Activated T-helper 1 cell treated with anti-CD3 and anti-CD28 coated beads, Interleukin-2, amount 50 U/mL, for 16 hours (primary cell): ENCODE results near the gene NAALADL2.
"Not testable (repeated sequence)": the region's sequence is repeated elsewhere in the genome, so short reads cannot be mapped to it uniquely, and the experiment has no call there.

Experiments
- DNase-seq, 2 donors: peaks; one replicate each; pipeline ENCODE4 v3.0.0-alpha.2; 2020; ENCODE audit warnings: low read depth in 1 of 2, low spot score in 1 of 2

Gene NAALADL2

DNA sequence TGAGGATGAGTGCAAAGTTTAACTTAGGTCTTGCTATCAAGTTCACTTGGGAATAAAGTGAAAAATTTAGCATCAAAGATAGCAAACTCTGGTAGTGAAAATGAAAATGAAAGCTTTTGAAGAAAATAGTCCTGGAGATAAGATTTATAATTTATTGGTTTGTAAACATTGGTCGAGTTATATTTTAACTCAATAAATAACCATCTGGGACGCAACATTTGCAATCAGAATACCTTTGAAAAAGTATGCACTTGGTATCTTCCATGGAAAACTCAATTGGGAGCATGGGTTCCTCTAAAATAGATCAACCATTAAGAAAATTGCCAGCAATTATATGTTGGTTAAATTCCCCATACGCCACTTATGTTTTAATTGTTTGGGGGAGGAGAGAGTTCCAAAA, 209.5 kb downstream of the NAALADL2 start:
- DNase-seq: no peak

DNA sequence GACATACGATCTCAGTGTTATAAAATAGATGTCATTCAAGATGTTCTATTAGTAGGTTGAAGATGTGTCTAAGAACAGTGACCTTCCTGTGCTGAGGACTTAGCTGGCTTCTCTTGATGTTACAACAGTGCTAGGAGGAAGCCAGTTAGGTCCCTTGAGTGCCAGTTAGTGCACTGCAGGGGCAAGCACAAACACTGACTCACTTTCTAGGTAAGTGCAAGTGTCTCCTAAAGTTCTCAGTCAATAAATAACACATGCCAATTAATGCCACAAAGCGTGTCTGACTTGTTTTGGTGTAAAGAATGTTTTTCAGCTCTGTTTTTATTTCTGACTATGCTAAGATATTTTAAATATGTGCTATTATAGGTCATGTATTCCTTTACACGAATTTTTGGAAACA, 211.8 kb downstream of the NAALADL2 start:
- DNase-seq: no peak

DNA sequence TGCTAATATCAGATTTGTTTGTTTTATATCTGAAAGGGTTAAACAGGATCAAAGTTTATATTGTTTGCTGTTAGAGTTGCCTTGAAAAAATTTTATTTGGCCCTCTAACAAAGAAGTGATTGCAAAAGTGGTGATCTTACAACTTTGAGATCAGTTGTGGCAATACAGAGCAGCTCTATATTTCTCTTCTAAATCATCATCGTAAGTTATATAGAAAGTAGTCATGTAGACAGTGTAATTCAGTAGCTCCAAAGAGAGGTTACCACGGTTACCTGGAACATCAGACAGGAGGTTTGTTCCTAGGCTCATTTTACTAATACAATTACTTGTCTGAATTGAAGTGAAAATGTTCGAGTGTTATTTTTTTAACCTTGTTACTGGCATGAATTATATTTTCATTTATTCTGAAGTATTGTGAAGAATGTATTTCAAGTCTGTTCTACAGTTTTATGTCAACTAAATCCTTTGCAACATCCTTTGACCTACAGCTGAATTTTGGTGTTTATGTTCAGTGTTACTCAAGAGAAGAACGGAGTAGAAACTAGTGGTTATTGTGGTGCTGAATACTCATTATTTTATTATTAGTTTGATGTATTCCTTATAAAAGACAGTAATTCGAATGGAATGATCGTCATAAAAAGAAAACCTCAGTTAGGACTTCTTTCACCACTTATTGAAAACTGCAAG, 214.2 kb downstream of the NAALADL2 start:
- no peak for DNase-seq

DNA sequence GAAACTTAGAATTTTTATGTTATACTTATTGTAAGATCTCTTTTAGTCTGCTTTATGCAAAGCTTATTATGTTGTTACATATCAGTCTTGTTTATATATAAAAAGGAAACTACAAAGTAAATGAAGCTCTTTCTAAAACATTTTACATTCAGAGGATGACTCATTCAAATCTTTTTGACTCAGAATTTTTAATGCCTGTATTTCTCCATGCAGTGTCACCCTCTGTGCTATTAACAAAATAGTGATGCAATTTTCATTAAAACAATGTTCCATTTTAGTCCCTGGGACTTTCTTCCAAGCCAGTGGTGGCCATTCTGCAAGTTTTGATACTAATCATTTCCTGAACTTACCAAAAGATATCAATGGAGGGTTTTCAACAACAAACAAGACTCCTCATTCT, 216.1 kb downstream of the NAALADL2 start:
- no peak for DNase-seq

DNA sequence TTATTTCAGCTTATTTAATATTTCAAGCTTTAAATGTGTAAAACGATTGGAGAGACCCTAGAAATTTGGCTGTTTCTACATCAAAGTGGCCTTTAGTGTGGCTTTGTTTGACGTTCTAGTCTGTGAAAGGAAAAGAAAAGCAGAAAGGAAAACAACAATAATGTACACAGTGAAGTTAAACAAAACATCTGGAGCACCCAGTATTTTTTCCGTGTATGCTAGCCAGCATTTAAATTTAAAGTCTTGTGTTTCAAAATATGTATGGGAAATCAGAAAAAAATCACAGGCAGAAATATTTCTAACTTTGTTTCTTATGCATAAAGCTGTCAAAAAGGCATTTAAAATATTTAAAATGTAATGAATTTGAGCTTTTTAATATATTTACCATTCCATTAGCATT, 218.1 kb downstream of the NAALADL2 start:
- DNase-seq: no peak

DNA sequence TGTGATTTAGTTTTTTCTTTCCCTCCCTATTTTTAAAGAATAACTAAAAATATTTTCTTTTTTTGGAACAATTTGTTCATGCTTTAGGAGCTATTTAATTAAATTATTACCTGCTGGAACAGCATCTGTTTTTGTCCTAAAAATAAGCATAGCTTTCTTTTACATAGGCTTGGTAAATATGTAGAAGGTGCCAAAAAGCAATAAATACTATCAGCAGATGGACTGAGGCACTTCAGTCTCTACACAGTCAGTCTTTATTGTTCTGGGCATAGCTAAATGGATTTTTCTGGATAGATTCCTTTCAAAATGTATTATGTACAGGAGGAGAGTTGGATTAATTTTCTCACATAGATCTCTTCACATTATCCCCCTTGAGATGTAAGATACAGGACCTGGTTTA, 223.5 kb downstream of the NAALADL2 start:
- no peak for DNase-seq

DNA sequence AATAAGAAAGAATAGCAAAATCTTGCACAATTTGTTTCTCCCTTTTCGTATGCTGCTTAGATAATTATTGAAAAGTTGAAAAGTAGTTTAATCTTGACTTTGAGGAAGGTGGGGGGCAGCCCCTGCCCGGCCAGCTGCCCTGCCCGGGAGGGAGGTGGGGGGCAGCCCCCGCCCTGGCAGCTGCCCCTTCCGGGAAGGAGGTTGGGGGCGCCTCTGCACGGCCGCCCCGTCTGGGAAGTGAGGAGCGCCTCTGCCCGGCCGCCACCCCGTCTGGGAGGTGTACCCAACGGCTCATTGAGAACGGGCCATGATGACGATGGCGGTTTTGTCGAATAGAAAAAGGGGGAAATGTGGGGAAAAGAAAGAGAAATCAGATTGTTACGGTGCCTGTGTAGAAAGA, 228.0 kb downstream of the NAALADL2 start:
- not testable (repeated sequence) for DNase-seq

DNA sequence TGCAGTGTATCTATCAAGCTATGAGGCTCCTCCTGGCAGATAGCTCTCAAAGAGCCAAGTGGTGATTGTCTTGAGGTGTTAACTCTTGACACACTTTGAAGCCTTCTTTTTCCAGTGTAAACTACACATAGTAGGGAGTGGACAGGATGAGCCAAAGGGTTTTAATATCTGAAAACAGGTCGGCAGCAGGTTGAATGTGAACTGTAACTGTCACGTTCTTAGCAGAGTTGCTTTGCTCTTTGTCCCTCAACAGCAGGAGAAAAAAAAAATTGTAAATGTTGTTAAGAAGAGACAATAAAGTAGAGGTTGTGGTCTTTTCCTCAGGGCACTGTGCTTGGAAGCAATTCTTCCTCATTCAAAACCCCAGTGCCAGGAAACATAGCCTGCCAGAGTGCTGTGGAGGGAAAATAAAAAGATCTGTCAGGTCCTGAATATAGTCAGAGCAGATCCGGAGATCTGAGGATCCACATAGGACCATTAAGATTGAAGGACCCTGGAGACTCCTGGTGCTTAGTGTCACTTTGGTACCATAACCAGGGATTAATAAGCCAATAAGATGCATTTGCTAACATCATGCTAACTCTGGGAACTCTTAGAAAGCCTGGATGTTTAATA, 229.7 kb downstream of the NAALADL2 start:
- no peak for DNase-seq

DNA sequence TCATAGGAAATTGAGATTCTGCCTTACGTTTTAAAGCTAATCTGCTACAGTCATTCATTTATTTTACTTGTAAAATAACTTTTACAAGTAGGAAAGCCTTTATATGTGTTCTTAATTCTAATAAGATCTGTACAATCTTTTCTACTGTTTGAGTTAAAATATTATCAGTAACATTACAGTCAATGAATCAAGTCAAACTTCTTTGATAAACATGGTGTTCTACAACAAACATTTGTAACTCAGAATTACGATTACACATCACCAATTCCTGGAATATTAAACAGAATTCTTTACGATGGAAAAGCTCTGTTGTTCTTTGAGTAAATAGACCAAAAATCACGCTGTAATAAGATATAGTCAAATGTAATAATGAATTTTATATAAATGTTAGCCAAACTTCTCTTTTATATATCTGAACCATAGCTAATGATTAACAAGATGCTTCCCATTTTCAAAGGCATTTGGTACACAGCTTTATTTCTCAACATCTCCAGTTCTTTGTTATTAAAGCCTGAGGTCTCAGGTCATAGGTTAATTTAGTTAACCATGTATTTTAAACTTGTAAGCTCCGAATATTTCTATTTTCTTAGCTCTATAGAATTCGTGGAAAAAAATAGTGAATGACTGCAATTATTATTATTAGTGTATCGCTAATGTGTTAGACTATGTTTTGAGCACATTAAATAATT, 232.4 kb downstream of the NAALADL2 start:
- no peak for DNase-seq

DNA sequence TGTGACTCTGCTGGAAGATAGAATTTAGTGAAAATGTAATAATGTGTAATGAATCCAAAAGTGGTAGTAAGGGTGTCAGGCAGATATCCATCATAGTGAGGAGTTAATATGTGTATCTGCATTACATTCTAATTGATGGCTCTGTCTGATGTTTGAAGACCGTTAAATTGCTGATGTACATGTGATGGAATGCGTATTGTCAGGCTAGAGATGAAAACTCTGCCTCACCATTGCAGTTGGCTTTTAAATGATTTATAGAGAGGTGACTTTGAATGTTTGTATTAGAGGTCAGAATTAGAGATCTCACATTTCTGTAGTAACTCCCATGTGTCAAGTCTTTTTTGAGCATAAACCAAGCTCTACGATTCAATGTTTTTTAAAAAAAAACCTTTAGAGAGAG, 234.6 kb downstream of the NAALADL2 start:
- no peak for DNase-seq

DNA sequence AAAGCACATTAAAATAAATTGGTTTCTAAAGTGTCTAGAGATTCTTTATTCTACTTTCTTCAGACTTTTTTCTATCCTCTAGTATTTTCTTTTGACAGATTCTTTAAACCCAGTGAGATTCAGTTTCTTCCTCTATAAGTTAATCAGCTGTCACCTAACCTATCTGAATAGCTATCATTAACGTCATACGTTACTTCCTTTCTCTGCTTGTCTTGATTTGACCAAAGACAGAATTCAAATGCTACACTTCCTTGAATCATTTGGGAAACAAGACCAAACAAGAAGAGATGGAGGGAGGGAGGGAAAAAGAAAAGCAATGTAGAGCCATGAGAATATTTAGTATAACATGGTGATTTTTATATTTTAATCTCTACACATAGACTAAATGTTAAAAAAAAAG, 235.2 kb downstream of the NAALADL2 start:
- no peak for DNase-seq

DNA sequence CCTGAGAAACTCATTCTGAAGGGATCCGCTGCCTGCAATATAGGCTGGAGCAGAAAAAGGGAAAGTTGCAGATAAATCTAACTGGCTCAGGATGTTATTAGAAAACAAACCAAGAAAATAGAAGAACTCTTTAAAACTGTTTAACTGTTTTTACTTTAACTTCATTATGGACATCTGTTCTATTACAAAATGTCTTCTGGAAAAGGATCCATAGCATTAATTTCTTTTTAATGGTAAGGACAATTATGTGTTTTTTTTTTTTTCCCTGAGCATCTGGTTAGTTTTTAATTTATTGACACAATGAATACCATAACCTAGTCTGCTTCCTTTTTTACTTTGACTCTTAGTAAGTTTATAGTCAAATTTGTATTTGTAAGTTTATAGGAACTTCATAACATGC, 239.5 kb downstream of the NAALADL2 start:
- no peak for DNase-seq

DNA sequence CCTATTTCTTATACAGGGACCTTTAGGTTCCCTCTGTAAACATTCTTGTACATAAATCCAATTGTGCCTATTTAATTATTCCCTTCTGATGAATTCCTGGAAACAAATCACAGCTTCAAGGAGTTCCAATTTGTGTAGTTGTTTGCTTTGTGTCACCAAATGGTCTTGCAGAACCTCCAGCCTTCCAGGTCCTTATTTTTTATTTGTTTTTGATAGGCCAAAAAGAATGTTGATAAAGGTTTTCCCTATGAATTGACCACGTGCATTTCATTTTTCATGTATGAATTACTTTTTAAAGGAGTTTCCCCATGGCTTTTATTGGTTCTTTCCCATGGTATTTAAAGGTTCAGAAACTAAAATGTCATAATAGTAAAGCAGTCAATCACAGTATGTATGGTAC, 243.0 kb downstream of the NAALADL2 start:
- DNase-seq: no peak

DNA sequence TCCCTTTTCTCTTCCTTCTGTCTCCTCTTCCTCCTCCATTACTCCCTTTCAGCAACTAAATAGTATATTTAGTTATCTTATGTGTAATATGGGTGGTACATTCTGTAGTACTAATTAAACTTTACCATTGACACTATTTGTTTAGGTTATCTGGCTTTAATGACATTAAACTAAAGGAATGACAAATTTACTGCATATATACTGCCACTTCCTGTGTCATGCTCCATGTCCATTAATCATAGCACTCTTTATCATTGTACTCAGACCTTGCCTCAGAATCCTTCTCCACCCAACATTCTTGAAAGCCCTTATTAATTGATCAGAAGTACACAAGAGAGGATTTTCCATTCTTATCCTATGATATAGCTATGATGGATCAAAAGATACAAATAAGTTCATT, 244.2 kb downstream of the NAALADL2 start:
- no peak for DNase-seq

DNA sequence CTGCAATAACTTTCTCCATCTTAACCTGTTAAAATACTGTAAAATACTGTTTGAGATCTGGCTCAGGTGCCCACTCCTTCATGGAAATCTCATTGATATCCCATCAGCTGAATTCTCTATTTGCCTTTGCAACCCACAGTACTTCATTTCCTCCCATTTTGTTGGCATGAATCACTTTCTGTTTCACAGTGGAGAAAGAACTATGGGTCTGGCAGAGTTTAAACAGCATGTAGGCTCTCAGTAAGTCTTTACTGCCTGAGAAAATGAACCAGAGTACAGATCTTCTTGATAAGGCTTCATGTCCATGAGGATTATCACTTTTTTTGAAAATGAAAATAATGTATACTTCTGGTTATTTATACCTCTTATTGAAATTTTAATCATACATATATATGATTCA, 245.9 kb downstream of the NAALADL2 start:
- no peak for DNase-seq

DNA sequence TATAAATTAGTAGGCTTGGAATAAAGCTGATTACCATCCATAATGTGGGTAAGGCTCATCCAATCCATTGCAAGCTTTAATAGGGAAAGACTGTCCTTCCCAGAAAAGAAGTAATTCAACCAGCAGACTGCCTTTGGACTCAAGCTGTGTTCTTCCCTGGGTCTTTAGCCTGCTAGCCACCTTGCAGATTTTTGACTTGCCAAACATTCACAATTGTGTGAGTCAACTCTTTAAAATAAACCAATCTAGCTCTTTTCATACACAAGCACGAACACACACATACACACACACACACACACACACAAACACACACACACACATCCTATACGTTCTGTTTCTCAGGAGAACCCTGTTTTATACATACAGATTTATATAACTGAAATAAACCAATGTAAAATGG, 248.1 kb downstream of the NAALADL2 start:
- no peak for DNase-seq

DNA sequence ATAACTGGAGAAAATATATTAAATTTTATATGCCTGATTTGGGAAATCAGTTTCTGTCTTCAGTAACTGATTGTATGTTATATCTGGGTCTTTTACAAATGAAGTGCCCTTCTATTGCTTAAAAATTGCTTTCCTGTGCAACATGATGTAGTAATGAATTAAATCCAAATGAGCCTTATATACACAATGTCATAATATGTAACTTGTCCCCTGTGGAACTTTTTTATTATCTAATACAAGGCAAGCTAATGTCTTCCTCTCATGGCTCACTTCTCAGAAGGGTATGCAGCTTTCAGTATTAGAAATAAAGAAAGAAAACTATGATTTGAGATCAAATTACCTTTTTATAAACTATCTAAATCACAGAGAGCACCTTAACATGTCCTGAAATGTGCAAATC, 248.9 kb downstream of the NAALADL2 start:
- DNase-seq: no peak

DNA sequence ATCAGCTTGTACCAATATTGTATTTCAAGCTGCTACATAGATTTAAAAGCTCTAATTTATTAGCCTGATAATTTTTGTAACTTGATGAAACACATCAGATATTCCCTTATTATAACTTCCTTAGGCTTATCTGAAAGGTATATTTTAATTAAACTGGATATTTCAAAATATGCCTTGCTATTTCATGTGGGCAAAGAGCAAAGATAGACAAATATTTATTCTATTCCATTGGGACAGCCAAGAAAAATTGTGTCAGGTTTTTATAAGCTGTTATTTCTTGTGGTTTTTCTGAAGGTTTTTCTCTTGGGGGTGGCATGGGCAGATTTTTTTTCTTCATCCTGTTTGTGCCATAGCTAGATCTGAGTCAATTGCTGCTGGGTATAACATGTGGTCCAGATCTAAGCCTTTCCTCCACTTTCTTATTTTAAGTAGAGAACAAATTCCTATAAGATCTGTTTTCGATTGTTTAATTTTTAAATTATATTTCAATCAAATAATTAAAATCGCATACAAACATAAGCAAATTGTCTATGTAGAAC, 249.5 kb downstream of the NAALADL2 start:
- DNase-seq: no peak

DNA sequence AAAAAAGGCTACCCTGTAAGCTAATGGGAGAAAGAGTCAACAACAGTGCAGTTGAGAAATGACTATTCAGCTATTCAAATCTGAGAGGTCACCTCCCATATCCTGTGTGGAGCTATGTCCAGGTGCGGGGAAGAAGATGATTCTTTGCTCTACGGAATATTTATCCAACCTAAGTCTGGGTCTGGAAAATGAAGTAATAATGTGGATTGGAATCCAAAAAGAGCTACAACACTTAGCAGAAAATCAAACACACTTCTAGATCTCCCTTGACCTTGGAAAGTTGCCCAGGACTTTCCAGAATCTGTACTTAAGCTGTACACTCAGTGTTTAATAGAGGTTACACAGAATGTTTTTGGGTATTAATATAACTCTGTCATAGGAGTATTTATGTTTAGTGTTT, 251.9 kb downstream of the NAALADL2 start:
- DNase-seq: no peak

DNA sequence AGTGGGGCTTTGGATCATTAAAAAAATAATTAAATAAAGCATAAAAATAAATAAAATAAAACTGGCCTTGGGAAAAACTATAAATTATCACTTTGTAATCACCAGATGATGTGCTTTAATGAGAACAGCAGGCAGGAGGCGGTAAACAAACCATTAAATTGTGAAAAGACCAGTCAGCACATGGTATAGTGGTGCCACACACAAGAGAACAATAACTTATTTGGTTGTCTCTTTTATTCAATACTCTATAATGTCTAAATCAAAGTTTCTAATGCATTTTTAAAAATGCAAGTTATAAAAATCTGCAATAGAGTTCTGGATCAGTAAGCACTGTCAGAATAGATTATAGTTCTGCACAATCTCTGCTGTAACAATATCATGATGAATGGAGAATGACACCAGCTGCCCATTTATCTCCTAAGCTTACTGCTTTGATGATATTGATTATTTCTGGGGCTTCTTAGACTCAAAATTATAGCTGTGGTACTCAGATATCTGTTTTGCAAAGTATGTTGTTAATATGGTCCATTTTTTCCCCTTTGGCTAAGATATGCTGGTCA, 259.3 kb downstream of the NAALADL2 start:
- no peak for DNase-seq

DNA sequence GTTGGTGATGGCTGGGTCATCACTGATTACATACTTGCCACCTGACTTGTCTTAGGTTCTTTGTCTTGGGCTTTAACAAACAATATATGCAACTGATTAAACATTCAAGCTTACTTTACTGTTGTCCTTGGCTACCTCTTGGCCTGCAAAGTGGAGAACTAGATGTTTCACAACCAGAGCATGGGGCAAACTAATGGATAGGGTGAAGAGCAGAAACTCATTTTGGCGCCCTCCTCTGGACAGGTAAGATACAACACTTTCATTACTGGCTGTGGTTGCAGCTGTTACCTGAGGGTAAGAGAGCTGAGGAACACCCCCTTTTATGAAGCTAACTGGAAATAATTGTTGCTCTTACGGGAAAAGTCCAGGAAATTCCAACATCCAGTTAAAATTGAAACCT, 262.1 kb downstream of the NAALADL2 start:
- DNase-seq: no peak

DNA sequence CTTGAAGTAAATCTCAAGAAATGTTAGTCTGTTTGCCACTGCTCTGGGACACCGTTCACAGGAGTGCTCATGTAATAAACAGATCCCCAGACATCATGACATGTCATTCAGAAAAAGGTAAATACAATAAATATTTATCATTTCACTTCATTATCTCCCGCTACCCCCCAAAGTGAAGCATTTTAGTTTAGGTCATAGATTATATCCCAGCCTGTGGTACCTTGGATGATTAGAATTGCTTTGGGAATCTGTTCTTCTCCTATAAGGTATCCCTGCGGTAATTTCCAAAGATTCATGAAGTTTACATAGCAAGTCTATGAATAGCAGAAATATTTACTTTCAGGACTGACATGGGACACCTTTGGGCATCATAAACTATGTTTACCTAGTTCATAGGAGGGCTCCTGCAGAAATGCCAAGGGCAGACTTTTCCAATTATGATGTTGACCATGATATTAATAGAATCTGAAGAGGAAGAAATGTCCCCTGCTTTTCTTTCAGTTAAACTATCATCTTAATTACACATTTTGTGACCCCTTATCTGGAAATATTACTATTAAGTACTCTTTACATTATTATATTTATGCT, 268.0 kb downstream of the NAALADL2 start:
- DNase-seq: no peak
